Caco-2 (cell line): Measurements from ENCODE around the gene CCDC73. TPM values are rescaled to one million over a fixed set of nuclear protein-coding genes. Genes with fewer than 3 reads are reported as not detected.
A peak's percentile ranks its signal among the peaks of the same experiment; 100 is the strongest.
"Not testable (repeated sequence)": the region's sequence is repeated elsewhere in the genome, so short reads cannot be mapped to it uniquely, and the experiment has no call there.

ENCODE experiments used
- BruUV-seq: library from RNA; stranded (reverse); fragments of 400-500 nt; replicated peaks from 2 replicates; lab custom pipeline; 2021; lab: Mats Ljungman, UMichigan
- CTCF ChIA-PET: fragments of 300-600 bp; sonication (Branson Sonifier 250); formaldehyde crosslinking; loops from one replicate; lab custom pipeline; 2022; ENCODE audit warnings: antibody characterized with exemption; lab: Charles Lee
- POLR2A ChIA-PET: fragments of 300-600 bp; sonication (Branson Sonifier 250); formaldehyde crosslinking; loops from one replicate; lab custom pipeline; 2022; ENCODE audit warnings: antibody characterized with exemption; lab: Charles Lee
- DNase-seq, 2 experiments: peaks; one replicate each; pipeline versions ENCODE4 v3.0.0 to v3.0.0-alpha.2; 2020 to 2022
- H3K27me3 ChIP-seq: replicated peaks from 2 replicates; pipeline ENCODE4 v1.6.0; 2011; ENCODE audit warnings: low read length; ENCODE audit not compliant: control insufficient read depth, insufficient read depth
- H3K36me3 ChIP-seq: 2 replicates; pipeline ENCODE4 v1.5.1; 2011; ENCODE audit warnings: low read length; ENCODE audit not compliant: control insufficient read depth, insufficient read depth
- H3K4me1 ChIP-seq: fragments of 250-450 bp; sonication (Bioruptor Pico); 2 replicates; pipeline ENCODE4 v1.5.1; 2020; ENCODE audit warnings: mild to moderate bottlenecking
- H3K4me3 ChIP-seq: 2 replicates; pipeline ENCODE4 v1.5.1; 2011; ENCODE audit warnings: low read depth, mild to moderate bottlenecking, control low read depth, low read length
- H3K9me3 ChIP-seq: fragments of 250-450 bp; sonication (Bioruptor Pico); 2 replicates; pipeline ENCODE4 v1.5.1; 2020; ENCODE audit warnings: mild to moderate bottlenecking, moderate library complexity
- H3K27ac Mint-ChIP-seq: one replicate; pipeline ENCODE4 v1.8.0; 2022; ENCODE audit warnings: mixed read lengths; ENCODE audit not compliant: unreplicated experiment
- H3K27me3 Mint-ChIP-seq: one replicate; pipeline ENCODE4 v1.8.0; 2022; ENCODE audit warnings: mixed read lengths; ENCODE audit not compliant: insufficient read depth, unreplicated experiment
- H3K36me3 Mint-ChIP-seq: one replicate; pipeline ENCODE4 v1.8.0; 2022; ENCODE audit warnings: mild to moderate bottlenecking, mixed read lengths; ENCODE audit not compliant: insufficient read depth, unreplicated experiment
- H3K4me1 Mint-ChIP-seq: one replicate; pipeline ENCODE4 v1.8.0; 2022; ENCODE audit warnings: low read depth, mixed read lengths; ENCODE audit not compliant: unreplicated experiment
- H3K4me3 Mint-ChIP-seq: one replicate; pipeline ENCODE4 v1.8.0; 2022; ENCODE audit warnings: mild to moderate bottlenecking, moderate library complexity, mixed read lengths; ENCODE audit not compliant: unreplicated experiment
- H3K9me3 Mint-ChIP-seq: one replicate; pipeline ENCODE4 v1.8.0; 2022; ENCODE audit warnings: mixed read lengths; ENCODE audit not compliant: unreplicated experiment
- intact Hi-C: fragments of 100-400 bp; cut with micrococcal nuclease; formaldehyde crosslinking; loops from one replicate; pipeline ENCODE4 v1.10.0; 2022; ENCODE audit not compliant: unreplicated experiment
- total RNA-seq: library from RNA; stranded (reverse); gene quantifications from 2 replicates; pipeline ENCODE4 v1.2.3, GENCODE V29; 2022
- TF ChIP-seq, protein P1 (sequence below), 2 experiments: fragments of 200-600 bp in 1 of 2; IDR thresholded peaks; 1 replicate in 1 of 2; 2 replicates in 1 of 2; pipeline versions ENCODE4 v1.5.1 to v1.8.0; 2011 to 2022; ENCODE audit warnings: antibody characterized with exemption in 1 of 2, control low read depth in 1 of 2, inconsistent platforms in 1 of 2, low read depth in 1 of 2, low read length in 1 of 2, mild to moderate bottlenecking in 1 of 2, moderate library complexity in 1 of 2; ENCODE audit not compliant: insufficient read depth in 1 of 2, severe bottlenecking in 1 of 2, unreplicated experiment in 1 of 2

Gene CCDC73
- total RNA-seq, 1 experiment from 2014 or later, result not detected

DNA sequence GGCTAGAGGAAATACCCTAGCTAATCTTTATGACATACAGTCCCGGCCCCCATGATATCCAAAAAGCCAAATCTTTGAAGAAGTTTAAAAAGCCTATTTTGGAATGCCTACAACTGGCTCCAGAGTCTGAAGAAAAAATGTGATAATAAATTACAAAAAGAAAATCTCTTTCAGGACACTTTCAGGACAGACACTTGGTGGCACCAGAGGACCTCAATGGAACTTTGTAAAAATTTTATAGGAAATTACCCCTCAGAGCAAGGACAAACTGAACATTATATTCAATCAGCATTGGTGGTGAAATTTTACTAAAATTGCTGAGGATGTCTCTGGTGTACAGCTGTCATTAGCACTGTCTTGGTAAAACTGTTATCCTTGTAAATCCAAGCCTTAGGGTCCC, 81.0 kb downstream of the CCDC73 start:
- POLR2A ChIA-PET, result no interaction called here
- H3K36me3 ChIP-seq, result no peaks in the 10 kb centered on the region
- H3K36me3 Mint-ChIP-seq, result no peaks in the 10 kb centered on the region
- no peak overlapping the region for H3K27ac Mint-ChIP-seq
- intact Hi-C loops, result loop anchor here (1.0 kb wide), 1 partner anchor 80 kb away; no protein-coding TSS in a partner anchor
- no TSS peak for BruUV-seq
- no peaks in the 10 kb centered on the region for H3K27me3 Mint-ChIP-seq
- no peak overlapping the region for H3K4me3 Mint-ChIP-seq
- H3K9me3 Mint-ChIP-seq, result peaks cover 5% of the 10 kb centered on the region
- TF ChIP-seq, protein P1, sequence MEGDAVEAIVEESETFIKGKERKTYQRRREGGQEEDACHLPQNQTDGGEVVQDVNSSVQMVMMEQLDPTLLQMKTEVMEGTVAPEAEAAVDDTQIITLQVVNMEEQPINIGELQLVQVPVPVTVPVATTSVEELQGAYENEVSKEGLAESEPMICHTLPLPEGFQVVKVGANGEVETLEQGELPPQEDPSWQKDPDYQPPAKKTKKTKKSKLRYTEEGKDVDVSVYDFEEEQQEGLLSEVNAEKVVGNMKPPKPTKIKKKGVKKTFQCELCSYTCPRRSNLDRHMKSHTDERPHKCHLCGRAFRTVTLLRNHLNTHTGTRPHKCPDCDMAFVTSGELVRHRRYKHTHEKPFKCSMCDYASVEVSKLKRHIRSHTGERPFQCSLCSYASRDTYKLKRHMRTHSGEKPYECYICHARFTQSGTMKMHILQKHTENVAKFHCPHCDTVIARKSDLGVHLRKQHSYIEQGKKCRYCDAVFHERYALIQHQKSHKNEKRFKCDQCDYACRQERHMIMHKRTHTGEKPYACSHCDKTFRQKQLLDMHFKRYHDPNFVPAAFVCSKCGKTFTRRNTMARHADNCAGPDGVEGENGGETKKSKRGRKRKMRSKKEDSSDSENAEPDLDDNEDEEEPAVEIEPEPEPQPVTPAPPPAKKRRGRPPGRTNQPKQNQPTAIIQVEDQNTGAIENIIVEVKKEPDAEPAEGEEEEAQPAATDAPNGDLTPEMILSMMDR (IDR thresholded peaks at IDR 0.05; ENCODE audit: insufficient read depth in 1 of 2, low read depth in 1 of 2, low read length in 1 of 2, severe bottlenecking in 1 of 2, unreplicated experiment in 1 of 2), result peak; percentile 41 to 48
- H3K27me3 ChIP-seq, result no peaks in the 10 kb centered on the region
- H3K4me1 ChIP-seq, result 0 out of 2 replicates have a peak, but pooled peaks cover 11% of the 10 kb centered on the region
- peak in 1 of 2 experiments; percentile 17 for DNase-seq
- peaks cover 10% of the 10 kb centered on the region for H3K4me1 Mint-ChIP-seq
- H3K9me3 ChIP-seq, result 0 out of 2 replicates have a peak, but pooled peaks cover under 1% of the 10 kb centered on the region
- no peak overlapping the region for H3K4me3 ChIP-seq
- CTCF ChIA-PET, result no interaction called here

DNA sequence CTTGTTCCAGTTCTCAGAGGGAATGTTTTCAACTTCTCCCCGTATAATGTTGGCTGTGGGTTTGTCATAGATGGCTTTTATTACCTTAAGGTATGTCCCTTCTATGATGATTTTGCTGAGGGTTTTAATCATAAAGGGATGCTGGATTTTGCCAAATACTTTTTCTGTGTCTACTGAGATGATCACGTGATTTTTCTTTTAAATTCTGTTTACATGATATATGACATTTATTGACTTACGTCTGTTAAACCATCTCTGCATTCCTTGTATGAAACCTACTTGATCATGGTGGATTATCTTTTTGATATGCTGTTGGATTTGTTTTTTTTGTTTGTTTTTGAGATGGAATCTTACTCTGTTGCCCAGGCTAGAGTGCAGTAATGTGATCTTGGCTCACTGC, 85.5 kb downstream of the CCDC73 start:
- Histone ChIP-seq H3K9me3 (peaks cover 17% of the 10 kb centered on the region; the same call in 1 of the 2 replicates), H3K4me1 (peaks cover 14% of the 10 kb centered on the region)
- H3K27me3 Mint-ChIP-seq, H3K27ac Mint-ChIP-seq, H3K36me3 ChIP-seq, DNase-seq, POLR2A ChIA-PET, H3K4me3 ChIP-seq, BruUV-seq, H3K27me3 ChIP-seq, CTCF ChIA-PET, H3K4me1 Mint-ChIP-seq, H3K4me3 Mint-ChIP-seq, H3K36me3 Mint-ChIP-seq, intact Hi-C loops: not testable (repeated sequence)
- H3K9me3 Mint-ChIP-seq, result peaks cover 26% of the 10 kb centered on the region

DNA sequence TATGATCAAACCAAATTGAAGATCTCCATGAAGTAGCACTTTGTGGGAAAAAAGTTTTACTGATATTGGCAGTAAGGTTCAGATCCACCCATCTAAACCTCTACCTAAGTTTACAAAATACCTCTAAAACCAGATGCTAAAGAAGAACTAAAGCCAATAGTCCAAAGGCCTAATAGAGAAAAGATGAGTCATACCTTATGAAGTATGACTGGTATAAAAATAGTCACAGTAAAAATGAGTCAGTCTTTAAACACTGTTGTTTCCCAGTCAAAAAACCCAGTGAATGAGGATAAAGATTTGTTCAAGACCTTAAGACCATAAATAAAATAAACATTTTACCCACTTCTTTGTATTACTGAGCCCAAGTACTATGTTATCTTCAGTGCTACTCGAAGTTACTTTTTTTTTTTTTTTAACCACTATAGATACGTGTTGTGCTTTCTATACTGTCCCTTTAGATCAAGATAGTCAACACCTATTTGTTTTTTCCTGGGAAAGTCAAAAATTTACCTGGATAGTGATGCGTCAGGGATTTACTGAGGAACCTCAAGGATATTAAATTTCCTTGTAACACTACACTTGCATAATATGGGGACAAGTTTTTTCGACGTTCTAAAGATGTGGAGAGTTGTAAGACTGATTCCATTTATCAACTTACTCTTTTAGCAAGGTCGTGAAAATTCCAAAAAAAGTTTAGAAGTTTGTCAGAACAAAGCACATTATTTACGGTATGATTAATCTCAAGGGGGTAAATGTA, 87.3 kb downstream of the CCDC73 start:
- Mint-ChIP-seq H3K9me3 (peaks cover 26% of the 10 kb centered on the region), H3K36me3 (no peaks in the 10 kb centered on the region), H3K4me1 (no peaks in the 10 kb centered on the region), H3K27me3 (no peaks in the 10 kb centered on the region), H3K27ac (no peak overlapping the region), H3K4me3 (no peak overlapping the region)
- Histone ChIP-seq H3K27me3 (no peaks in the 10 kb centered on the region), H3K36me3 (no peaks in the 10 kb centered on the region; the same call in 1 of the 2 replicates), H3K4me3 (no peak overlapping the region), H3K4me1 (peaks cover 13% of the 10 kb centered on the region), H3K9me3 (peaks cover 17% of the 10 kb centered on the region; the same call in 1 of the 2 replicates)
- TF ChIP-seq, protein P1 (IDR thresholded peaks at IDR 0.05; ENCODE audit: insufficient read depth in 1 of 2, low read depth in 1 of 2, low read length in 1 of 2, severe bottlenecking in 1 of 2, unreplicated experiment in 1 of 2), result no peak
- no peak for DNase-seq
- intact Hi-C loops, result no loop called here
- no TSS peak for BruUV-seq
- POLR2A ChIA-PET, result no interaction called here
- CTCF ChIA-PET, result no interaction called here
